Keratinocyte (primary cell): ENCODE data around the gene CIT. TPM values are rescaled to one million over a fixed set of nuclear protein-coding genes. Genes with fewer than 3 reads are reported as not detected.

Experiments used
- DNase-seq: peaks from one replicate; pipeline ENCODE4 v3.0.0-alpha.2; 2011; ENCODE audit warnings: low read depth, missing footprints, low spot score
- FAIRE-seq: peaks from 2 replicates; lab custom pipeline; 2011; peaks lifted over from hg19 to GRCh38; lab: Jason Lieb, UNC
- H2AFZ ChIP-seq: 2 replicates; pipeline ENCODE4 v1.6.0; 2012; ENCODE audit warnings: low read length, control low read depth, inconsistent platforms; ENCODE audit not compliant: control insufficient read depth
- H3K27ac ChIP-seq: 2 replicates; pipeline ENCODE4 v1.5.1; 2011; ENCODE audit warnings: low read length; ENCODE audit not compliant: control insufficient read depth, insufficient read depth
- H3K27me3 ChIP-seq: 3 replicates; pipeline ENCODE4 v1.6.0; 2011; ENCODE audit warnings: low read length; ENCODE audit not compliant: control insufficient read depth, insufficient read depth; ENCODE audit errors: extremely low read depth
- H3K36me3 ChIP-seq, 2 experiments: 2 replicates in 1 of 2; 3 replicates in 1 of 2; pipeline ENCODE4 v1.5.1; 2011; ENCODE audit warnings: low read length in 2 of 2, mild to moderate bottlenecking in 1 of 2; ENCODE audit not compliant: control insufficient read depth in 2 of 2, insufficient read depth in 2 of 2; ENCODE audit errors: extremely low read depth in 1 of 2
- H3K4me1 ChIP-seq: 3 replicates; pipeline ENCODE4 v1.5.1; 2011; ENCODE audit warnings: low read length; ENCODE audit not compliant: control insufficient read depth, insufficient read depth; ENCODE audit errors: extremely low read depth
- H3K4me2 ChIP-seq: 3 replicates; pipeline ENCODE4 v1.6.0; 2011; ENCODE audit warnings: low read depth, low read length; ENCODE audit not compliant: control insufficient read depth, insufficient read depth; ENCODE audit errors: extremely low read depth
- H3K4me3 ChIP-seq, 3 experiments: fragments of 200-600 bp in 1 of 3; sonication (generic) in 1 of 3; 2 replicates in 2 of 3; 3 replicates in 1 of 3; pipeline ENCODE4 v1.5.1; 2011 to 2016; ENCODE audit warnings: low read length in 3 of 3, mild to moderate bottlenecking in 3 of 3, control low read depth in 2 of 3, inconsistent platforms in 1 of 3, low read depth in 1 of 3, mixed read lengths in 1 of 3, mixed run types in 1 of 3, moderate library complexity in 1 of 3; ENCODE audit not compliant: control insufficient read depth in 2 of 3, insufficient read depth in 2 of 3; ENCODE audit errors: extremely low read depth in 1 of 3
- H3K79me2 ChIP-seq: 2 replicates; pipeline ENCODE4 v1.6.0; 2012; ENCODE audit warnings: low read length; ENCODE audit not compliant: control insufficient read depth, insufficient read depth
- H3K9ac ChIP-seq: 3 replicates; pipeline ENCODE4 v1.6.0; 2011; ENCODE audit warnings: low read length; ENCODE audit not compliant: control insufficient read depth, insufficient read depth; ENCODE audit errors: extremely low read depth
- H3K9me1 ChIP-seq: 3 replicates; pipeline ENCODE4 v1.6.0; 2011; ENCODE audit warnings: low read length; ENCODE audit not compliant: control insufficient read depth, insufficient read depth; ENCODE audit errors: extremely low read depth
- H3K9me3 ChIP-seq: 2 replicates; pipeline ENCODE4 v1.5.1; 2012; ENCODE audit warnings: low read depth, low read length; ENCODE audit not compliant: control insufficient read depth
- H4K20me1 ChIP-seq: 3 replicates; pipeline ENCODE4 v1.6.0; 2011; ENCODE audit warnings: low read length; ENCODE audit not compliant: control insufficient read depth, insufficient read depth; ENCODE audit errors: extremely low read depth
- CTCF ChIP-seq, 3 experiments: IDR thresholded peaks in 1 of 3; conservative IDR thresholded peaks in 1 of 3; optimal IDR thresholded peaks in 1 of 3; 2 replicates in 2 of 3; 3 replicates in 1 of 3; pipeline versions ENCODE3 to v1.5.1; 2011; ENCODE audit warnings: low read length in 3 of 3, mild to moderate bottlenecking in 3 of 3, moderate library complexity in 2 of 3, control low read depth in 1 of 3, inconsistent platforms in 1 of 3; ENCODE audit not compliant: insufficient read depth in 2 of 3; ENCODE audit errors: extremely low read depth in 1 of 3
- EZH2 ChIP-seq: IDR thresholded peaks from one replicate; pipeline ENCODE4 v1.6.1; 2012; ENCODE audit warnings: inconsistent platforms, mild to moderate bottlenecking, low read length, moderate library complexity
- dilution Hi-C: fragments of 300-500 bp; cut with MboI; formaldehyde crosslinking; loops from one replicate; pipeline ENCODE4 v1.7.0; 2020; ENCODE audit warnings: low sequenced_read_pairs; ENCODE audit not compliant: extremely low pct_ligation_motif_present
- polyA plus RNA-seq, 5 experiments: library from polyadenylated mRNA; depleted of rRNA in 3 of 5; stranded (reverse) in 3 of 5; stranded (forward) in 1 of 5; unstranded in 1 of 5; fragments of >200 nt; gene quantifications; 1 replicate in 1 of 5; 2 replicates in 3 of 5; 3 replicates in 1 of 5; pipeline versions ENCODE4 v1.2.1 to v1.2.3, GENCODE V29; 2011 to 2012; ENCODE audit warnings: missing spikeins in 2 of 5, low read depth in 1 of 5, low replicate concordance in 1 of 5

Gene CIT
- polyA plus RNA-seq, 1 donor (not counting 4 experiments of a cell fraction or from before 2014, with no cell fraction given) = 6.2 TPM

- H4K20me1 ChIP-seq = no peaks in the 10 kb centered on the region
- no peak overlapping the region for H3K4me2 ChIP-seq
- H3K36me3 ChIP-seq = no peaks in the 10 kb centered on the region
- peaks cover 2% of the 10 kb centered on the region for H3K4me1 ChIP-seq
- no peak overlapping the region for H3K9ac ChIP-seq
- no peaks in the 10 kb centered on the region for H3K9me1 ChIP-seq
- no peak overlapping the region for H3K27ac ChIP-seq
- no peaks in the 10 kb centered on the region for H3K27me3 ChIP-seq
- no peak for FAIRE-seq
- dilution Hi-C loops = no loop called here
- no peaks in the 10 kb centered on the region for H3K9me3 ChIP-seq
- H3K79me2 ChIP-seq = no peaks in the 10 kb centered on the region
- TF ChIP-seq EZH2 = no peak
- TF ChIP-seq CTCF (optimal IDR thresholded peaks at IDR 0.05 in 1 of 3, IDR thresholded peaks at IDR 0.05 in 1 of 3, conservative IDR thresholded peaks at IDR 0.05 in 1 of 3; ENCODE audit: extremely low read depth in 1 of 3, insufficient read depth in 2 of 3, low read length in 3 of 3) = no peak
- H2AFZ ChIP-seq = no peak overlapping the region
- no peak for DNase-seq
- H3K4me3 ChIP-seq = no peak overlapping the region
Observed at GRCh38 chr12:119661882-119662281, 215.2 kb downstream of the CIT start.

GRCh38 chr12:119660076-119660475, 217.0 kb downstream of the CIT start:
- dilution Hi-C loops = no loop called here

More at GRCh38 chr12:119660076-119660475, 217.0 kb downstream of the CIT start:
- no peak for TF ChIP-seq EZH2
- TF ChIP-seq CTCF (optimal IDR thresholded peaks at IDR 0.05 in 1 of 3, IDR thresholded peaks at IDR 0.05 in 1 of 3, conservative IDR thresholded peaks at IDR 0.05 in 1 of 3; ENCODE audit: extremely low read depth in 1 of 3, insufficient read depth in 2 of 3, low read length in 3 of 3) = no peak
- H3K9ac ChIP-seq = no peak overlapping the region
- no peak overlapping the region for H3K4me3 ChIP-seq
- H3K4me2 ChIP-seq = no peak overlapping the region
- H3K79me2 ChIP-seq = no peaks in the 10 kb centered on the region
- no peaks in the 10 kb centered on the region for H4K20me1 ChIP-seq
- DNase-seq = no peak
- no peak overlapping the region for H3K27ac ChIP-seq
- no peaks in the 10 kb centered on the region for H3K36me3 ChIP-seq
- H3K9me1 ChIP-seq = no peaks in the 10 kb centered on the region
- H2AFZ ChIP-seq = no peak overlapping the region
- no peak for FAIRE-seq
- H3K9me3 ChIP-seq = no peaks in the 10 kb centered on the region
- H3K4me1 ChIP-seq = no peaks in the 10 kb centered on the region
- H3K27me3 ChIP-seq = no peaks in the 10 kb centered on the region
